HCT116 (cell line): ENCODE results near the gene ITGA2B. TPM values are rescaled to one million over a fixed set of nuclear protein-coding genes. Genes with fewer than 3 reads are reported as not detected.

Experiments
- ATAC-seq: fragments of 200-7000 bp; cut with Tn5 transposase; 2 replicates; pipeline ENCODE4 v1.9.1; 2020; ENCODE audit warnings: mild to moderate bottlenecking, moderate library complexity
- BruUV-seq: library from RNA; stranded (reverse); fragments of 400-500 nt; replicated peaks from 2 replicates; lab custom pipeline; 2021; lab: Mats Ljungman, UMichigan
- CTCF ChIA-PET: fragments of 300-600 bp; sonication (Branson Sonifier 250); formaldehyde crosslinking; loops from one replicate; lab custom pipeline; 2021; ENCODE audit warnings: antibody characterized with exemption; lab: Charles Lee
- POLR2A ChIA-PET: fragments of 300-600, 350-600 bp; sonication (Branson Sonifier 250); formaldehyde crosslinking; loops from one replicate; lab custom pipeline; 2021; ENCODE audit warnings: antibody characterized with exemption; lab: Charles Lee
- RAD21 ChIA-PET, 2 experiments: fragments of 300-600 bp; sonication (Branson Sonifier 250); formaldehyde crosslinking; loops; one replicate each; lab custom pipeline; 2023; ENCODE audit warnings: low total read pairs in 2 of 2; ENCODE audit not compliant: uncharacterized antibody in 2 of 2, unreplicated experiment in 2 of 2, low non-redundant PET in 1 of 2; lab: Charles Lee
- DNase-seq: peaks from one replicate; pipeline ENCODE4 v3.0.0-alpha.2; 2010; ENCODE audit warnings: low read depth, low spot score
- H2AFZ ChIP-seq: fragments of 200-600 bp; shearing (Covaris generic), sonication (generic); 2 replicates; pipeline ENCODE4 v1.6.1; 2017; ENCODE audit warnings: low read depth, mixed run types, mixed read lengths, antibody characterized with exemption, low read length; ENCODE audit not compliant: poor library complexity, severe bottlenecking
- H3K27ac ChIP-seq: 2 replicates; pipeline ENCODE4 v1.5.1; 2012; ENCODE audit warnings: low read depth, low read length
- H3K27me3 ChIP-seq: fragments of 200-600 bp; sonication (generic); 2 replicates; pipeline ENCODE4 v1.6.1; 2016; ENCODE audit warnings: mixed run types, low read length, mixed read lengths; ENCODE audit not compliant: insufficient read depth
- H3K36me3 ChIP-seq, 2 experiments: fragments of 200-500 bp in 1 of 2; fragments of 200-600 bp in 1 of 2; sonication (Bioruptor generic) in 1 of 2; sonication (generic) in 1 of 2; 2 replicates each; pipeline versions ENCODE4 v1.5.1 to v1.6.1; 2014 to 2016; ENCODE audit warnings: low read length in 2 of 2, inconsistent platforms in 1 of 2, mixed read lengths in 1 of 2, mixed run types in 1 of 2; ENCODE audit not compliant: insufficient read depth in 2 of 2, control insufficient read depth in 1 of 2
- H3K4me1 ChIP-seq, 2 experiments: fragments of 200-600 bp in 1 of 2; sonication (generic) in 1 of 2; 2 replicates each; pipeline versions ENCODE4 v1.5.1 to v1.6.1; 2012 to 2017; ENCODE audit warnings: low read length in 2 of 2, inconsistent platforms in 1 of 2, mild to moderate bottlenecking in 1 of 2, mixed read lengths in 1 of 2, mixed run types in 1 of 2, moderate library complexity in 1 of 2; ENCODE audit not compliant: insufficient read depth in 2 of 2, control insufficient read depth in 1 of 2
- H3K4me2 ChIP-seq: fragments of 200-600 bp; sonication (generic); 2 replicates; pipeline ENCODE4 v1.6.1; 2017; ENCODE audit warnings: mixed run types, low read length, mixed read lengths
- H3K4me3 ChIP-seq, 2 experiments: fragments of 200-600 bp in 1 of 2; sonication (generic) in 1 of 2; replicated peaks in 1 of 2; 2 replicates each; pipeline ENCODE4 v1.5.1; 2011 to 2016; ENCODE audit warnings: low read length in 2 of 2, control low read depth in 1 of 2, low read depth in 1 of 2, mild to moderate bottlenecking in 1 of 2, mixed read lengths in 1 of 2, mixed run types in 1 of 2
- H3K79me2 ChIP-seq: fragments of 200-600 bp; sonication (generic); 2 replicates; pipeline ENCODE4 v1.6.1; 2017; ENCODE audit warnings: mild to moderate bottlenecking, mixed run types, low read length, moderate library complexity, mixed read lengths; ENCODE audit not compliant: insufficient read depth
- H3K9ac ChIP-seq: fragments of 200-600 bp; sonication (generic); 2 replicates; pipeline ENCODE4 v1.6.1; 2016; ENCODE audit warnings: low read length, mixed read lengths
- H3K9me2 ChIP-seq: fragments of 200-600 bp; sonication (generic), shearing (Covaris generic); 2 replicates; pipeline ENCODE4 v1.6.1; 2017; ENCODE audit warnings: mixed run types, mild to moderate bottlenecking, moderate library complexity; ENCODE audit not compliant: insufficient read depth
- H3K9me3 ChIP-seq, 2 experiments: fragments of 200-500 bp in 1 of 2; fragments of 200-600 bp in 1 of 2; sonication (Bioruptor generic) in 1 of 2; sonication (generic) in 1 of 2; 2 replicates each; pipeline ENCODE4 v1.6.1; 2014 to 2017; ENCODE audit warnings: low read length in 2 of 2, mixed read lengths in 2 of 2, inconsistent platforms in 1 of 2, low read depth in 1 of 2, mild to moderate bottlenecking in 1 of 2, mixed run types in 1 of 2, moderate library complexity in 1 of 2; ENCODE audit not compliant: control insufficient read depth in 1 of 2, insufficient read depth in 1 of 2
- H4K20me1 ChIP-seq: fragments of 200-600 bp; sonication (generic), shearing (Covaris generic); 2 replicates; pipeline ENCODE4 v1.6.1; 2017; ENCODE audit warnings: mixed run types, mild to moderate bottlenecking, moderate library complexity; ENCODE audit not compliant: insufficient read depth
- ATF3 ChIP-seq: IDR thresholded peaks from 2 replicates; pipeline ENCODE4 v1.6.1; 2012
- CBX3 ChIP-seq: IDR thresholded peaks from 2 replicates; pipeline ENCODE4 v1.6.1; 2012; ENCODE audit warnings: low read depth
- CEBPB ChIP-seq: IDR thresholded peaks from 2 replicates; pipeline ENCODE4 v1.6.1; 2012; ENCODE audit warnings: low read depth
- CTCF ChIP-seq, 3 experiments: fragments of 200-600 bp in 1 of 3; sonication (generic) in 1 of 3; IDR thresholded peaks in 2 of 3; conservative IDR thresholded peaks in 1 of 3; 2 replicates each; pipeline ENCODE4 v1.5.1; 2012 to 2017; ENCODE audit warnings: low read depth in 2 of 3, low read length in 2 of 3, antibody characterized with exemption in 1 of 3, borderline replicate concordance in 1 of 3, control low read depth in 1 of 3, mild to moderate bottlenecking in 1 of 3, mixed read lengths in 1 of 3, mixed run types in 1 of 3, moderate library complexity in 1 of 3; ENCODE audit not compliant: insufficient read depth in 1 of 3
- EGR1 ChIP-seq: IDR thresholded peaks from 2 replicates; pipeline ENCODE4 v1.6.1; 2012; ENCODE audit warnings: low read depth
- EZH2 ChIP-seq: fragments of 200-600 bp; sonication (generic); IDR thresholded peaks from 2 replicates; pipeline ENCODE4 v1.6.1; 2017; ENCODE audit warnings: antibody characterized with exemption, mixed run types
- EZH2phosphoT487 ChIP-seq: fragments of 200-600 bp; IDR thresholded peaks from 2 replicates; pipeline ENCODE4 v1.6.1; 2018; ENCODE audit warnings: antibody characterized with exemption, borderline replicate concordance
- FOSL1 ChIP-seq: IDR thresholded peaks from 2 replicates; pipeline ENCODE4 v1.6.1; 2012; ENCODE audit warnings: low read depth
- POLR2A ChIP-seq: IDR thresholded peaks from 2 replicates; pipeline ENCODE4 v1.7.0; 2011; ENCODE audit warnings: borderline replicate concordance; ENCODE audit not compliant: insufficient read depth, insufficient read length; ENCODE audit errors: extremely low read depth
- POLR2AphosphoS5 ChIP-seq: IDR thresholded peaks from 2 replicates; pipeline ENCODE4 v1.6.1; 2011; ENCODE audit warnings: mild to moderate bottlenecking, low read depth, low read length, moderate library complexity
- RAD21 ChIP-seq: IDR thresholded peaks from 2 replicates; pipeline ENCODE4 v1.6.1; 2012; ENCODE audit warnings: low read depth, mild to moderate bottlenecking
- SIN3A ChIP-seq: IDR thresholded peaks from 2 replicates; pipeline ENCODE4 v1.6.1; 2012; ENCODE audit warnings: low read depth
- SP1 ChIP-seq: IDR thresholded peaks from 2 replicates; pipeline ENCODE4 v1.6.1; 2012; ENCODE audit warnings: low read depth
- SRF ChIP-seq: IDR thresholded peaks from 2 replicates; pipeline ENCODE4 v1.6.1; 2012; ENCODE audit warnings: low read depth
- TCF7L2 ChIP-seq: IDR thresholded peaks from 2 replicates; pipeline ENCODE4 v1.7.0; 2011; ENCODE audit warnings: borderline replicate concordance, inconsistent platforms; ENCODE audit not compliant: insufficient read depth, insufficient read length; ENCODE audit errors: extremely low read depth
- YY1 ChIP-seq: IDR thresholded peaks from 2 replicates; pipeline ENCODE4 v1.6.1; 2011; ENCODE audit warnings: low read length, low read depth, moderate library complexity, mild to moderate bottlenecking; ENCODE audit not compliant: insufficient replicate concordance; ENCODE audit errors: extremely low read depth
- ZNF274 ChIP-seq: fragments of 200-500 bp; sonication (Bioruptor generic); IDR thresholded peaks from 2 replicates; pipeline ENCODE4 v1.6.1; 2014; ENCODE audit warnings: mild to moderate bottlenecking, low read depth, low read length, inconsistent platforms
- intact Hi-C: fragments of 100-400 bp; cut with micrococcal nuclease; formaldehyde crosslinking; loops from 2 replicates; pipeline ENCODE4 v1.10.0; 2022
- total RNA-seq: library from RNA; stranded (reverse); gene quantifications from one replicate; pipeline ENCODE4 v1.2.1, GENCODE V29; 2021; ENCODE audit not compliant: unreplicated experiment
- TF ChIP-seq, protein P1 (sequence below): IDR thresholded peaks from 2 replicates; pipeline ENCODE4 v1.6.1; 2012
- TF ChIP-seq, protein P2 (sequence below): IDR thresholded peaks from 2 replicates; pipeline ENCODE4 v1.6.1; 2012; ENCODE audit warnings: low read depth

Gene ITGA2B
- total RNA-seq, 1 experiment from 2014 or later: 7.6 TPM

GRCh38 chr17:44335564-44335963 lies 53.9 kb downstream of the ITGA2B start:
- no peak overlapping the region for H3K9ac ChIP-seq
- no peak overlapping the region for H3K27ac ChIP-seq
- H3K4me2 ChIP-seq: no peak overlapping the region
- no peak overlapping the region for H3K4me3 ChIP-seq
- no peaks in the 10 kb centered on the region for H3K36me3 ChIP-seq
- no peaks in the 10 kb centered on the region for H3K9me2 ChIP-seq
- RAD21 ChIA-PET: no interaction called here
- no peaks in the 10 kb centered on the region for H3K9me3 ChIP-seq
- no TSS peak for BruUV-seq
- no peak for DNase-seq
- H3K4me1 ChIP-seq: peaks cover 3 to 17% of the 10 kb centered on the region in 2 experiments; a peak in 3 of 4 replicates
- intact Hi-C loops: no loop called here
- H4K20me1 ChIP-seq: no peaks in the 10 kb centered on the region
- no peak for ATAC-seq
- TF ChIP-seq, protein P1, sequence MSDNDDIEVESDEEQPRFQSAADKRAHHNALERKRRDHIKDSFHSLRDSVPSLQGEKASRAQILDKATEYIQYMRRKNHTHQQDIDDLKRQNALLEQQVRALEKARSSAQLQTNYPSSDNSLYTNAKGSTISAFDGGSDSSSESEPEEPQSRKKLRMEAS: no peak
- TF ChIP-seq SIN3A: no peak
- no peak for TF ChIP-seq TCF7L2
- no peak for TF ChIP-seq SP1
- TF ChIP-seq POLR2A: no peak
- no peak for TF ChIP-seq EGR1
- TF ChIP-seq EZH2phosphoT487: no peak
- TF ChIP-seq CEBPB: no peak
- TF ChIP-seq EZH2: no peak
- TF ChIP-seq SRF: no peak
- TF ChIP-seq POLR2AphosphoS5: no peak
- TF ChIP-seq CBX3: no peak
- TF ChIP-seq FOSL1: no peak
- TF ChIP-seq CTCF (IDR thresholded peaks at IDR 0.05 in 2 of 3, conservative IDR thresholded peaks at IDR 0.05 in 1 of 3; ENCODE audit: borderline replicate concordance in 1 of 3, insufficient read depth in 1 of 3, low read depth in 2 of 3, low read length in 2 of 3): no peak
- TF ChIP-seq ZNF274: no peak
- no peak for TF ChIP-seq ATF3
- TF ChIP-seq RAD21: no peak
- TF ChIP-seq, protein P2, sequence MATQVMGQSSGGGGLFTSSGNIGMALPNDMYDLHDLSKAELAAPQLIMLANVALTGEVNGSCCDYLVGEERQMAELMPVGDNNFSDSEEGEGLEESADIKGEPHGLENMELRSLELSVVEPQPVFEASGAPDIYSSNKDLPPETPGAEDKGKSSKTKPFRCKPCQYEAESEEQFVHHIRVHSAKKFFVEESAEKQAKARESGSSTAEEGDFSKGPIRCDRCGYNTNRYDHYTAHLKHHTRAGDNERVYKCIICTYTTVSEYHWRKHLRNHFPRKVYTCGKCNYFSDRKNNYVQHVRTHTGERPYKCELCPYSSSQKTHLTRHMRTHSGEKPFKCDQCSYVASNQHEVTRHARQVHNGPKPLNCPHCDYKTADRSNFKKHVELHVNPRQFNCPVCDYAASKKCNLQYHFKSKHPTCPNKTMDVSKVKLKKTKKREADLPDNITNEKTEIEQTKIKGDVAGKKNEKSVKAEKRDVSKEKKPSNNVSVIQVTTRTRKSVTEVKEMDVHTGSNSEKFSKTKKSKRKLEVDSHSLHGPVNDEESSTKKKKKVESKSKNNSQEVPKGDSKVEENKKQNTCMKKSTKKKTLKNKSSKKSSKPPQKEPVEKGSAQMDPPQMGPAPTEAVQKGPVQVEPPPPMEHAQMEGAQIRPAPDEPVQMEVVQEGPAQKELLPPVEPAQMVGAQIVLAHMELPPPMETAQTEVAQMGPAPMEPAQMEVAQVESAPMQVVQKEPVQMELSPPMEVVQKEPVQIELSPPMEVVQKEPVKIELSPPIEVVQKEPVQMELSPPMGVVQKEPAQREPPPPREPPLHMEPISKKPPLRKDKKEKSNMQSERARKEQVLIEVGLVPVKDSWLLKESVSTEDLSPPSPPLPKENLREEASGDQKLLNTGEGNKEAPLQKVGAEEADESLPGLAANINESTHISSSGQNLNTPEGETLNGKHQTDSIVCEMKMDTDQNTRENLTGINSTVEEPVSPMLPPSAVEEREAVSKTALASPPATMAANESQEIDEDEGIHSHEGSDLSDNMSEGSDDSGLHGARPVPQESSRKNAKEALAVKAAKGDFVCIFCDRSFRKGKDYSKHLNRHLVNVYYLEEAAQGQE: no peak
- TF ChIP-seq YY1: no peak
- TF ChIP-seq, all 23 proteins: peak for 0
- no peaks in the 10 kb centered on the region for H3K27me3 ChIP-seq
- POLR2A ChIA-PET: no interaction called here
- CTCF ChIA-PET: no interaction called here
- no peaks in the 10 kb centered on the region for H3K79me2 ChIP-seq
- H2AFZ ChIP-seq: no peak overlapping the region
